ENCODE data around the gene MAEA.

The MAEA gene

GRCh38 chr4:1382776-1383727 lies 93.4 kb downstream of the MAEA start:
- DNase-seq, result no peak

- no peak for DNase-seq
These were observed 94.3 kb downstream of the MAEA start for GRCh38 chr4:1383728-1384591.

- DNase-seq, result no peak
These were observed 95.1 kb downstream of the MAEA start for GRCh38 chr4:1384675-1385372.

GRCh38 chr4:1385373-1386340 lies 96.0 kb downstream of the MAEA start:
- no peak for DNase-seq
